ENCODE data around the gene EGFL6.

Gene EGFL6, protein sequence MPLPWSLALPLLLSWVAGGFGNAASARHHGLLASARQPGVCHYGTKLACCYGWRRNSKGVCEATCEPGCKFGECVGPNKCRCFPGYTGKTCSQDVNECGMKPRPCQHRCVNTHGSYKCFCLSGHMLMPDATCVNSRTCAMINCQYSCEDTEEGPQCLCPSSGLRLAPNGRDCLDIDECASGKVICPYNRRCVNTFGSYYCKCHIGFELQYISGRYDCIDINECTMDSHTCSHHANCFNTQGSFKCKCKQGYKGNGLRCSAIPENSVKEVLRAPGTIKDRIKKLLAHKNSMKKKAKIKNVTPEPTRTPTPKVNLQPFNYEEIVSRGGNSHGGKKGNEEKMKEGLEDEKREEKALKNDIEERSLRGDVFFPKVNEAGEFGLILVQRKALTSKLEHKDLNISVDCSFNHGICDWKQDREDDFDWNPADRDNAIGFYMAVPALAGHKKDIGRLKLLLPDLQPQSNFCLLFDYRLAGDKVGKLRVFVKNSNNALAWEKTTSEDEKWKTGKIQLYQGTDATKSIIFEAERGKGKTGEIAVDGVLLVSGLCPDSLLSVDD

GRCh38 chrX:13569479-13570260 is at the start of gene EGFL6:
Gene EGFL6 (plus strand): TSS chrX:13569601. CDS start chrX:13569862, 261 bp downstream.
- DNase-seq = no peak

- DNase-seq = no peak
Measured at GRCh38 chrX:13520351-13520750, 49.0 kb upstream of the EGFL6 start.

DNA sequence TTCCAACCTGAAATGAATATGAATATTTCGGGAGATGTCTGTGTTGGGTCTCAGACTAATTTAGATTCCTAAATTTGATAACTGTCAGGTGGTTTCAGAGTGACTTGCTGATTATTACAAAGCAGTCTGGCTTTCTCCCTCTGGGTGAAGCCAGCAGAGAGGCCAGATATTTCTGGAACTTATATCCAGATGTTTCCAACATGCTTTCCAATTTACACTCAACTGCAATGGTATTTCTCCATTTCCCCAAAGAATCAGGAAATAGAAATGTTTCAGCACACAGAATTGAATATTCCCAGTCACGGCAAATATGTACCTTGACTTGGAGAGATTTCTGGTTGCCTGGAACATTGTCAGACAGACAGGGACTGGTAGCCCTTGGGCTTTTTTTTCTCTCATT is 48.5 kb upstream of the EGFL6 start:
- no peak for DNase-seq

DNA sequence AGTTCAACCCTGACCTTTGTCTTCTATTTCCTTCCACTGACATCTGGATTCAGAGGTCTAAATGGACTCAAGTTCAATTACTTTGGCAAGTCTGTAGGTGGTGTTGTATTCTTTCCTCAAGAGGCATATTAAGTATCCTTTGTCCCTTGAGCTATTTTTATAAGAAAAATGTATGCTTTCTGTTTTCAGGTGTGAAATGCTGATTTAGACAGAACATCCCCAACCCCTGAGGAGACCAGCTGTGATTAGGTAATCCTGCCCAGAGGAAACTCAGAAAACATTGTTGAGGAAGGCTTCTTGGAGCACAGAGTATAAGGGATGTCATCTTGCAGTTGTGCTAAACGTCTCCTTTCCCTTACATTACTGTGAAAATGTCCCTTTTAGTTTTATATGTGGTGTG is 46.6 kb upstream of the EGFL6 start:
- no peak for DNase-seq

- no peak for DNase-seq
Measured at GRCh38 chrX:13533726-13534125, 35.7 kb upstream of the EGFL6 start.

DNA sequence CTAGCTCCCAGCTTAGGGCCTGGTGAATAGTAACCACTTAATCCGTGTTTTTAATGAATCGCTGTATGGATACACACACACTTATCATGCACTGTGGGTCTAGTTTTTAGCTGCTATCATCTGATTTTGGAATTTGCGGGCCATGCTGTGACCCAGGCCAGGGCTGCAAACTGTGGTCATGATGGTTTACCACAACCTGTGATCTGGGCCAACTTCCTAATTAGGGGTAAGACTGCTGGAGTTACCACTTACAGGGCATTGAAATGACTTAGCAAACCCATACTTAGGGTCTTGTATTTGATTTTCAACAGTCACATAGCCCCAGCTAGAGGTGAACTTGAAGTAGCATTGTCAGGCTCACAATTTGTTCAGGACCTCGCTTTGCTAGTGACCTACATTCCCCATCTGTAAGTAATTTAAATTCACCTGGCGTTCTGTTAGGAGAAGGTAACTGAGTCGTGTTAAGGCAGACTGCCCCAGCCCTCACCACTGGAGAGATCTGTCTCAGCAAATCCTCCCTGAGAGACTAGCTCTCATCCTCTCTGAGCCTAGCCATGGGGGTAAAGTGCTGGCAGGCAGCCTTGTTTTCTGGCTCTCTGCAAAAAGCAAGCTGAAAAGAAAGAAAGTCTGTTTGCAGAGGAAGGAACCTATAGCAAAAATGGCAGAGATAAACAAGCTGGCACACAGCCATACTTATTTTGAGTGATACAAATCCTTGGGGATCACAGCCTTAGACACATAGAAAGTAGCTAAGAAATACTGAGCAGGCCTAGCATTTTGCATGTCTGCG is 33.8 kb upstream of the EGFL6 start:
- no peak for DNase-seq

- DNase-seq = no peak
Measured at GRCh38 chrX:13536551-13536950, 32.9 kb upstream of the EGFL6 start.

- no peak for DNase-seq
Measured at GRCh38 chrX:13538414-13538813, 31.0 kb upstream of the EGFL6 start.

- DNase-seq = no peak
Measured at GRCh38 chrX:13540602-13541001, 28.8 kb upstream of the EGFL6 start.

DNA sequence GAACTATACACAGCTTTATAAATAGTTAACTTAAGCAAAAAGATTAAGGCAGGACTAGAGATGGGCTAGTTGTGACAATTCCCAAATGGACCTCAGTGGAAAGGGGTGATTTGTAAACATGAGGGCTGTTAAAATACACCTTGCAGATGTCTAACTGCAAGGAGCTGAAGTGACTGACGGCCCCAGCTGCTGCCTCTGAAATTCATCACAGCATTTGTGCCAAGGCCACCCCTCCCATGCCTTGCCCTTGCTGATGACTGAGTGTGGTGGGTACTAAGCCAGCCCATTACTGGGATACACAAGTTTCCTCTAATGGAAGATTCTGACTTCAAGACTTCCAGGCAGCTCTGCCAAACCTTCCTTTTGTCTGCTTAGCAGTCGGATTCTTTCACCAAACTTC is 23.7 kb upstream of the EGFL6 start:
- DNase-seq = no peak

GRCh38 chrX:13547671-13548070 is 21.7 kb upstream of the EGFL6 start:
- no peak for DNase-seq

DNA sequence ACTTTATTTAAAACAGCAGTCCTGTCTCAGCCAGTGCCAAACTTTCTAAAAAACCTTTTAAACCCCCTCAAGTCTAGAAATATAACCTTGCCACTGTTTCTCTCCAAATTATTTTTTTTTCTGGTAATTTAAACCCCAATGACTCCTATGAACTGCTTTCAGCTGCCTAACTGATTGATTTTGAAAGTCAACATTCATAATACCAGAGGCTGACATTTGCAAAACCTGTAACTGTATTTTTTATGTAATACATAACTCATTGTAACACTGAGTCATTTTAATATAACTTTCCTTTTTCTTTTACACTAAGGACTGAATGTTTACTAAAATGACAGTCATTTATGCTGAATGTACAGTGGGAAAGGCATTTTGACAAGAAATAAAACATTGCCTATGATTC is 19.1 kb upstream of the EGFL6 start:
- DNase-seq = no peak

DNA sequence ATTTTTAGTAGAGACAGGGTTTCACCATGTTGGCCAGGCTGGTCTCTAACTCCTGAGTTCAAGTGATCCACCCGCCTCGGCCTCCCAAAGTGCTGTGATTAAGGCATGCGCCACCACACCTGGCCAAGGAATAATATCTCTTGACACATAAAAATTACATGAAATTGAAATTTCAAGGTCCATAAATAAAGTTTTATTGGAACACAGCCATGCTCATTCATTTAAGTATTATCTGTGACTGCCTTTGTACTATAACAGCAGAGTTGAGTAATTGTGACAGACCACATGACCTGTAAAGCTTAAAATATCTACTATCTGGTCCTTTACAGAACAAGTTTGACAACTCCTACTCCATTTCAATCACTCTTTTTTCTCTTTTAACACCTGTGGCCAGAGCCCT is 17.8 kb upstream of the EGFL6 start:
- no peak for DNase-seq

DNA sequence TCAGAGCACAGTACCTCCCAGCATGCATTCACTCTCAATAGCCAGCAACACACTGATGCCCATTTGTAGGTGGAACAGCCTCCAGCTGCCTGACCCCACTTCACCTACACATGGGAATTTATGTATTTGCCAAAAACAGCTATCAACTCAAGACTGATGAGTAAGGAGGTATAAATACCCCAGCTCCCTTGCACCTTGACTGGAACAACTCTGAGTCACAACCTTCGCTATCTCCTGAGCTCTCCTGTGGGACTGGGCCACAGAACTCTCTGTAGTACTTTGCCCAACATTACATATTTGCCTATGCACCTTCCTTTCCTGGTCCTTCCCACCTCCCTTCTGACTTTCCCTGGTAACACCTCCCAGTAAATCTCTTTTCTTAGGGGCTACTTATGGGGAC is 16.5 kb upstream of the EGFL6 start:
- DNase-seq = no peak

- no peak for DNase-seq
Measured at GRCh38 chrX:13565511-13565910, 3.9 kb upstream of the EGFL6 start.

DNA sequence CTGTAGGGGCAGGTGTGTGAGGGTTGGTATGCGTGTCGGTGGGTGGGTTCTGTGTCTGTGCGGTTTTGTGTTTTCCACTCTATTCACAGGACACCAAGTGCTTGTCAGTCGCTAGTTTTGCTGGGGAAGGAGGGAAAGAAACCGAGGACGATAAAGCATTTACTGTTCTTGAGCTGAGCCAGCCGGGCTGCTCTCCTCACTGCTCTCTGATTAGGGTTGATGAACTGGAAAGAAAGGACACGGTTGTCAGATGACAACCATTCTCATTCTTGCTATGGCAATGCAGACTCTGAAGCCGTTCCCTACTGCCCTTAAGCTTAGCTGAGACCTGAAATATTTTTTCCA is 832 bp downstream of the EGFL6 start:
- no peak for DNase-seq

- DNase-seq = no peak
Measured at GRCh38 chrX:13571136-13571535, 1.7 kb downstream of the EGFL6 start.

DNA sequence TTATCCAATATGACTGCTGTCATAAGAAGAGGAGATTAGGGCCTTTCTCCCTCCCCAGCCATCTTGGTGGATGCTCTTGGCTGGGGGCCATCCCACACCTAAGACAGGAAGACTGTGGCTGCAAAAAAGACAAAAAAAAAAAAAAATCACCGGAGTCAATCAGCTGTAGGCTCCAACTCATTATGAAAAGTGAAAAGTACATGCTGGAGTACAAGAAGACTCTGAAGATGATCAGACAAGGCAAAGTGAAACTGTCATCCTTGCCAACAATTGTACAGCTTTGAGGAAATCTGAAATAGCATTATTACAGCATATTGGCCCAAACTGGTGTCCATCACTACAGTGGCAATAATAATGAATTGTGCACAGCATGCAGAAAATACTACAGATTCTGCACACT is 5.2 kb downstream of the EGFL6 start:
- DNase-seq = no peak

DNA sequence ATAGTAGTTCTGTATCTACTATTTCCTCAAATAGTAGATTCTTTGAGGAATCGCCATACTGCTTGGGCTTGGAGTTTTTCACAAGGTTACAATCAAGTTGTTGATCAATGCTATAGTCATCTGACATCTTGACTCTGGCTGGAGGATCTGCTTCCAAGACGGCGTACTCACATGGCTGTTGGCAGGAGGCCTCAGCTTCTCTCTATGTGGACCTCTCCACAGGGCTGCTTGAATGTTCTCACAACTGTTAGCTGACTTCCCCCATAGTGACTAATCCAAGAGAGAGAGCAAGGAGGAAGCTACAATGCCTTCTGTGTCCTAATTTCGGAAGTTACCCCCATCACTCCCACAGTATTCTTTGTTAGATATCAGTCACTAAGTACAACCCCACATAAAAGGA is 10.3 kb downstream of the EGFL6 start:
- no peak for DNase-seq

GRCh38 chrX:13581554-13581953 is 12.2 kb downstream of the EGFL6 start:
- DNase-seq = no peak

GRCh38 chrX:13587786-13588477 is 18.5 kb downstream of the EGFL6 start:
- DNase-seq = no peak

- DNase-seq = no peak
Measured at GRCh38 chrX:13590207-13590606, 20.8 kb downstream of the EGFL6 start.

DNA sequence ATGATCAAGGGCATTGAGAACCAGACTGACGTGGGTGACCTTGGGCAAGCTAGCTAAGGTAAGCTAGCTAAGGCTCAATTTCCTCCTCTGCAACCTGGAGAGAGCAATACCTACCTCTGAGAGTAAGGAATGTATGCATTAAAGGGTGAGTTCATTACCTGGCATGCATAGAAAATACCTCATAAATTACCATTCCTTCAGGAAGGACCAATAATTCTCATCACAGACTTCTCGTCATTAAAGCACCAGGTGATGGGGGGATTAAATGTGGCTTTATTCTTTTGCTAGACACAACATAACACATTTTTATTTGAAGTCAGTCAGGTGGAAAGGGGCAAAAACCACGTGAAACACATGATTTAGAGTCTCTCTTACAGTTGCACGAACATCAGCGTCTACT is 21.5 kb downstream of the EGFL6 start:
- no peak for DNase-seq

Measured in SW 1271 (cell line).